ENCODE data around the gene KIAA1217.
"Not testable (repeated sequence)": the region's sequence is repeated elsewhere in the genome, so short reads cannot be mapped to it uniquely, and the experiment has no call there.

Gene KIAA1217

DNA sequence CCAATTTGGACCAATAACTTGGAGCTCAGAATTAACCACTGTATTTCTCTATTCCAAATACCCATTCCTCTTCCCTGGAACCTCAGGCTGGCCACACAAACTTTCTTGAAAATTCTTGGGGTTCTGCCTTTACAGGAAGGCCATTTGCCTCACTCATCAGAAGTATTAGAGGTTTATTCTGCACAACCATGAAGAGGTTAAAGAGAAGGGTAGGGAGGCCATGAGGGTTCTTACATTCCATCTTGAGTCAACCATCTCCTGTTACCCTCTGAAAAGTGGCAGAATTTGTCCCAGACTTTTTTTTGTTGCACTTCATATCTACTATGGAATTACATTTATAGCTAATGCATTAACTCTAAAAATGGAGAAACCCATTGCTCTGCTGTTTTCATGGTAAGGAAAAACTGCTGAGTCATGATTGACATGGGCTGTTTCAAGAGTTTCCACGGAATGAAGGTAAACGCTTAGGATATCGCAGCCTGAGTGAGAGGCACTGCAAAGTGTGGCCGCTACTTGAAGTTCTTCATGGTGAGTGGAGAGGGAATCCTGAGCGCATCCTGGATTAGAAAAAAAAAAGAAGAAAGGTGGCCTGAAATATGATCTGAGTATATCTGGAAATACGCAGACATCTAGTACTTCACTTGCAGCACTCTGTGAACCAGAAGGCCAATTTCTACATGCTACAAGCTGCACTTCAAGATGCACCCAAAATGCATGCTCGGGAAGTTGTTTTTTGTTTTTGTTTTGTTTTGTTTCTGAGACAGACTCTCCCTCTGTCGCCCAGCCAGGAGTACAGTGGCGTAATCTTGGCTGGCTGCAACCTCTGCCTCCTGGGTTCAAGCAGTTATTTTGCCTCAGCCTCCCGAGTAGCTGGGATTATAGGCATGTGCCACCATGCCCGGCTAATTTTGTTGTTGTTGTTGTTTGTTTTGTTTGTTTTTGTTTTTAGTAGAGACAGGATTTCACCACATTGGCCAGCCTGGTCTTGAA lies 83.7 kb downstream of the KIAA1217 start:
- no peak for DNase-seq

DNA sequence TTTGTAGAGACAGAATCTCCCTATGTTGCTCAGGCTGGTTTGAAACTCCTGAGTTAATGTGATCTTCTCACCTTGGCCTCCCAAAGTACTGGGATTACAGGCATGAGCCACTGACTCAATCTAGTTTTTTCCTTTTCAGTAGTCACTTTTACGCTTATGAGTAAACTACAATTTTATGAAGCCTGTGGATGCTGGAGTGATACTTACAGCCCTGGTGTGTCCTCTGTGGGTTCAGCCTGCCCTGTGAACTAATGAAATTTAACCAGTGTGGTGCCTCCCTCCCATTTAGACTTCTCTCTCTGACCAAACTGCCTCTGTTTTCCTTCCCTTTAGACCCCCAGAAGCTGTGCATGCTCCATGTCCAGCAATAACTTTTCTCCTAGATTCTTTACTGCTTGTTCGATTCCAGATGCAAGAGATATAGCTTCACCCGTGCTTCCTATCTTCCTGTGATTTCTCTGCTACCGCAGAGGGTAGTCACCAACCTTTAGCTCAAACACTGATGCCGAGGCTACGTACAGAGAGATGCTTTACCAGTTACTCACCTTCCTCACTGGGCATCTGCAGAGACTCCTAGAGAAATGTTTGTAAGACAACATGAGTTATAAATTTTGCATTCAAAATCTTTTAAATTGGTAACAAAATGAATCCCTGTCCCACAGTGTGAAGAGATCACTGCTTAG lies 90.8 kb downstream of the KIAA1217 start:
- DNase-seq, result peak; percentile 82

DNA sequence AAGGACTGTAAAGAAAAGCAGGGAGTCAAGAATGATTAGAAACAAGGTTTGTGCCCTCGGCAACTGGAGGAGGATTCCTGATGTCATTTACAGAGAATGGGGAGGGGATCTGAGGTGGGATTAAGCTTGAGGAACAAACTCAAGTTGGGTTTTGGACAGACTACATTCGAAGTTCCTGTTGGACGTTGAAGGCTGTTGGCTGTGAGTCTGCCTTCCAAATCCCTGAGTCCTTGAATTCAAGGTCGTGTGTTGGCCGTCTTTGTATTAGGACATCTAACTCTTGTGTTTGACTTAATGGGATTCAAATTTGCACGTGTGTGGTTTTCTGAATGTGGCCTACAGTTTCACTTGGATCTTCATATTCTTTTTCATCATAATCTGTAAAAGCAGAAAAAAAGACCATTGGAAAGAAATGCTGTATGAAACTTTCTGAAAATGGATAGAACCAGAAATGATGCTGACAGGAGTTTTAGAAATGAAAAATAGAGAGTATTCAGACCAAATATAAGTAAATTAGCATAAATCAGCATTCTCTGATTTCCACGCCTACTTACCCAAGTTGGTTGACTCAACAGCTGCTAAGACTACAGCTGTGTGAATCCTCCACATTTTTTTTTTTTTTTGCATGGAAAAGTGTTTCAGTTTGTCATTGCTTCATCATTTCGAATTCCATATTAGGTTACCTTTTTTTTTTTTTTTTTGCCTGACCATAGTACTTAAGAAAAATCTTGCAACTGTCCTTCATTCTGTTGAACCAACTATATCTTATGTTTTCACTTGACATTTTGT lies 94.8 kb downstream of the KIAA1217 start:
- DNase-seq, result peak; percentile 52

DNA sequence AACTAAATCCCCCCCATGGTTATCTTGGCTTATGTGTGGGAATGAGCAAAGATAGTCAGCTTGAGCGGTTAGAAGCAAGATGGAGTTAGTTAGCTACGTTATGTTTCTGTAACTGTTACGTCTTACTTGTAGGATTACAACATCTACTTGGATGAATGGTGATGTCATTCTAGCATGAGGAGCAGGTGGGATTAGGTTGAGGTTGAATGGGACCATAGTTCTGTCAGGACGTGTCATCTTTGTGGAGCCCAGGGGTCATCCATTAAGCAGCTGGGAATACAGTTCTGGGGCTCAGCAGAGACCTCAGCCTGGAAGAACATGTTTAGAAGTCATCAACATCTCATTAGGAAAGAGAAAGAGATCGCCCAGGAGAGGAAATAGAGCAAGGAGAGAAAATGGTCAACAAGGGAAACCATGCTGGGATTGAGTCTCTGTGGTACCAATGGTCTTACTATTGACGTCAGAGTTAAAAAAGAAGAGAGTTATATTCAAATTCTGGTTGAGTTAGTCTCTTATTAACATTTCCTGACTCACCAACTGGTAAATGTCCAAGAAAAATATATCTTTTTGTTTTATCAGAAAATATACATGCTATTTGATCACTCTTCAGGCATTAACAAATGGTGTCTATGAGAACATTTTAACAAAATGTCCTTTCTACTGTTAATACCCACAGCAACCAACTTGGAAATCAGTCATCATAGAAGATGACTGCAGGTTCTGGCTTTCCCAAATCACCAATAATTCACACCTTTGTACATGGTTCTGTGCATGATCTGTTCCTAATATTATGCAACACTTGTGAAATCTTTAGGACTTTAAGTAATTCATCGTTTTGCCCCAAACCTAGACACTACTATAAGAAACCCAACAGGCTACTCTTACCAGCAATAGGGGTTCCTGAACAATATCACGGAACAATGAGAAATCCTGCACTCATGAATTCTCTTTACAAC lies 96.9 kb downstream of the KIAA1217 start:
- DNase-seq, result peak; percentile 72

DNA sequence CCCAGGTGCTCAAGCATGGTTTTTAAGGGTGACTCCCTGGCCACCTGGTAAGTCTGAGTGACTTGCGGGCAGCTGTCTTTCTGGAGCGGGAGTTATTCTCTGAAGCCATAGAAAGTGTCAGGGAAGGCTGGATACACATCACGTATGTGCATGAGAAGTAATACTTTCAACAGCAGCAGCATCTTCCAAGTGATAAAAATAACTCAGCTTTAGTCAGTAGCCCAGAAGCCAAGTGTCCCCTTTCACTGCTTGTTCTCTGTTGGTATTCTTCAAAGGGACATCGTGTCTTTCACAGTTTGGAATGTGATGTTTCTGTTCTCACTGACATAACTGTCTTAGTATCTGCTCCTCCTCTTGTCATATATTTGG lies 97.6 kb downstream of the KIAA1217 start:
- peak; percentile 22 for DNase-seq

DNA sequence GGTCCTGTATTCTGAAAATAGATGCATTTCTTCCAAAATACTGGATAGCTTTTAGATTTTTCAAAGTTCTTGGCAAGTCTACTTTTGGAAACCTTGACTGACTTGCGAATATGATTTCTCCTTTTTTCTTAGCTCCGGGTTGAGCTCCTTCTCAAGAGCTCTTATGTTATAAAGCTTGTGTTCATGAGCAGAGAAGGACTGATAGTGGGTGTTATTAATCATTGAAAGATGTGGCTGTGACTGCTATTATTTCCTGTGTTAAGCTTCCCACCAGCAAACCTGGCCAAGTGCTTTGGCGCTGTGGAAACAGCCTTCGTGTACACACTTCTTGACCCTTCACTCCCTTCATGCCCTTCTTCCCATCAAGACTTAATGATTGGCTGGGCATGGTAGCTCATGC lies 98.2 kb downstream of the KIAA1217 start:
- no peak for DNase-seq

DNA sequence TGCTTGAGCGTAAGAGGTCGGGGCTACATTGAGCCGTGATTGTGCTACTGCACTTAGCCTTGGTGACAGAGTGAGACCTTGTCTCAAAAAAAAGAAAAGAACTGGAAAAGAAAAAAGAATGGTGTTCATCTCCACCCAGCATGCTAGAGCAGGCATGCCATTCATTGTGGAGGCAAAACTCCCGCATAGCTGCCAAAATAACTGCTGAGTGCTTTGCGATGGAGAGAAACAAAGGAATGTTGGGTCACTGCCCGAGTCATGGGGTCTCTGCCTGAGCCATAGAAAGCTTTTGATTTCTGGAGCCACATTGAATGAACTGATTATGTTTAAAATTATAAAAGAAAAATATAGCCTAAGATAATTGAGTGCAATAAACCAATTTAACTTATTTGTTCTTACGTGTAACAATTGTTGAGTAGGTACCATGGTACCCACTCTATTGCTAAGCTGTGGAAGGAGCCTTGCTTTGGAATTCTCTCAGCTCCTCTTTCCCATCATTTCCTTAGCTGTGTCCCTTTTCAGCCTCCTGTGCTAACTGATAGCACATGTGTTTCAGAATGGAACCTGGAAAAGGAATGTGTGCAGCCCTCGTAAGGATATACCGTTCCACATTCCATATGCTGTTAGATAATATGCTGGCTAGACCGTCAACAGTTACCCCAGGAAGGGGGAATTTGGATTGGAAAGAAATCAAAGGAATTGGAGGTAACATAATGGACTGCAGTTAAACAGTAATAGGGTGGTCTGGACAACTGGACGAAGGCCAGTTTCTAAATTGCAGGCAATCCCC lies 99.0 kb downstream of the KIAA1217 start:
- DNase-seq, result peak; percentile 71

DNA sequence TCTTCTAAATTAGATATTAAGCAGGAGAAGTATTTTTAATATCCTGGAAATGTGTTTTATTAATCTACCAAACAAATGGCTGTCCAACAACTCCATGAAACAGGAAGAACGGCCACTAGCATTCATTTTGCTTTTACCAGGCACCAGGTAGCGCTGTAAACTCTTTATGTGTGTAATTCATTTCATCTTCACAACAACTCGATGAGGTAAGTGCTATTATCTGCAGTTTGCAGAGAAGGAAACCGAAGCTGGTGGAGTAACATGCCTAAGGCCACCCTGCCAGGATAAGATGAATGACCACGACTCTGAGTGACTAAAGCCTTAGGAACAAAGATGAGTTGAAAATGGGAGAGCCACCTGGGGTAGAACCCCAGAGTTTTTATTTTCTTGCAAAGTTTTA lies 101.2 kb downstream of the KIAA1217 start:
- no peak for DNase-seq

DNA sequence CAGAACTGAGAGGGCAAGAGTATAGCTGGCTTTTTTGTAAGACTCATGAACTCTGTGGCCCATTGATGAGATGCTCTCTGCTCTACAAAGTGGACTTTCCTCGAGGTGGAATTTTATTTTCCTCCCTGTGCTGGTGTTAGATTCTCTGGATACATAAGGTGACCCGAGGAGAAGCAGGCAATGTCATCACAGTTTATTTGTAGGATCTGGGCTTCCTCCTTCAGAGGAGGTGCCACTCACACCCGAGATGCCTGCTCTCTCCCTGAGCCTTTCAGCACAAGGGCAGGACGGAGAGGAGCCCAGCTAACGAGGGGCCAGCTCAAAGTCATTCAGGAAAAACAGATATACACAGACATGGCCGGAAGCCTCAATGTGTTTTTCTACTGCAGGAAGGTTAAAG lies 103.0 kb downstream of the KIAA1217 start:
- DNase-seq, result no peak

DNA sequence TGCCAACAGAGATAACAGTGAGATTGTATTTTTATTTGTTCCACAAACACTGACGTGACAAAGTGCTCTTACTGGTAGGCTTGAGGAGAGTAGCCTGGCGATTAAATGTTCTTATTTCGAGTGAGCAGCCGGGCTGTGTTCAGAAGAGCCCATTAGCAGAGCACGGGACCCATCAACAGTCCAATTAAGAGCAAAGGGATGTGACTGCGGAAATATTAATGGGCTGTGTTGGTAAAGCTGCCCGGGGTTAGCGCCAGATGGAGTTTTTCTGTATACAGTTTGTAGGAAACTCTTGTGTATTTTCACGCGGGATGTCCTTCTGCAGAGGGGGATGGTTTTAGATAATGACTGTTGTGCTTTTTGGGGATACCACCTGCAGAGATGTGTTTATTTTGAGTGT lies 104.3 kb downstream of the KIAA1217 start:
- no peak for DNase-seq

DNA sequence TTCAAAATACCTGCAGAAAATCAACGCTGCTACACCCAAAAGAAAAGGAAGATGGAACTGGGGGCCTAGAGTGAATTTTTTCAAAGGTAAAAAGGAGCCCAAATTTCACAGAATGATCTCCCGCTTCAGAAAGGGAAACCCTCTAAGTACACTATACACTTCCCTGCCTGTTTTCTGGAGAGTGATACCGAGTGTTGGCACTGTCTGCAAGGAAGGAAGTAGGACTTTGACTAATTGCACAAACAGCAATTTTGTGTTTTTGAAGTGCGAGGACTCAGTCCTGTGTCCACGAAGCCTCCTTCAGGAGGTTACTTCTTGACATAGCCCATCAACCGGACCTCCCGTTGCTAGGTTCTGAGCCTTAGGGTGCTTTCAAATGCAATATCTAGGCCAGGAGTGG lies 106.3 kb downstream of the KIAA1217 start:
- DNase-seq, result no peak

DNA sequence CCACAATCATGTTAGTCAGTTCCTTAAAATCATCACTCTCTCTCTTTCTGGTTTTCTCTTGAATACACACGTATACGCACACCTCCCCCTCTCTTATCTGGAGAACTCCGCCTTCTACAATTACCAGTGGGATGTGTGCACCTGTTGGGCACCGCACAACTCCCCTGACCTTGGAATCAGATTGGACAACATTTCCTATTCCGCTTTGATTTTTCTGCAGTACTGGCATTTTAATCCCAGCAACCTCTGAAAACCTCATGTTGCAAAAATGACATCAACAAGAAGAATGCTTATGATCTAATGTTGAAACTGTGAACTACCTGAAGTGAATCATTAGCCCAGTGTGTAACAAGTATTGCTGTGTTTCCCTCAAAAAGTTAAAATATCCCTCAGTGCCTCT lies 109.6 kb downstream of the KIAA1217 start:
- no peak for DNase-seq

DNA sequence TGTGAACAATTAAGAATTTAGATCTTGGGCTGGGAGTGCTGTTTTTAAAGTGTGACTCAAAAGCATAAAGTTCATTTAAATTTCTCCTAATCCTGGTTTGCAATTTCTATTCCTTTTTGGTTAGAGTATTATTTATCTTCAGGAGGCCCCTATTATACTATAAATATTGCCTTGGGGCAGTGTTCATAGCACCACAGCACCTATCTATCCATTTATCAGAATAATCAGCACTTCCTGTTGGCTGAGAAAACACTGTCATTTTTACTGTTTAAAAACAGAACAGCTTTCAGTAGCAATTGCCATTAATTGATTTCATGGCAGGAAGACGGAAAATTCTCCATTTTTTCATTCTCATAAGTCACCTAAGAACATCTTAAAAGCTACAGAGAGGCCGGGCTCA lies 111.4 kb downstream of the KIAA1217 start:
- DNase-seq, result no peak

DNA sequence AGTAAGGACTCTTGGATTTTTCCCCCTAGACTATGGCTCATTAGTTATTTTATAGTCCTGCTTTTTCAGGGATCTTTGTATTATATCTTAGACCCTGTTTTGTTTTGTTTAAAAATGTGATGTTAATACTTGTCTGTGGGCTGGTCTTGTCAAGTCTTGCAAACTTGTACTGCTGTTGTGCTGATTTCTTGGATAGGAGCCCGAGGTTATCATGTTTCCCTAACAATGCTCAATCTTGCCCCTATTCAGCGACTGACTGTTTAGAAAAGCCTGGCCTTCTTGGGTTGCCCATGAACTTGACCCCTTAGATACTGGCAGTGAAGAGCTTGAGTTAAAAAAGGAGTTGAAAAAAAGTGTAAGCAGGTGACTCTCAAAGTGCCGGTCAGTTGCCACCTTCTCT lies 115.7 kb downstream of the KIAA1217 start:
- DNase-seq, result no peak

DNA sequence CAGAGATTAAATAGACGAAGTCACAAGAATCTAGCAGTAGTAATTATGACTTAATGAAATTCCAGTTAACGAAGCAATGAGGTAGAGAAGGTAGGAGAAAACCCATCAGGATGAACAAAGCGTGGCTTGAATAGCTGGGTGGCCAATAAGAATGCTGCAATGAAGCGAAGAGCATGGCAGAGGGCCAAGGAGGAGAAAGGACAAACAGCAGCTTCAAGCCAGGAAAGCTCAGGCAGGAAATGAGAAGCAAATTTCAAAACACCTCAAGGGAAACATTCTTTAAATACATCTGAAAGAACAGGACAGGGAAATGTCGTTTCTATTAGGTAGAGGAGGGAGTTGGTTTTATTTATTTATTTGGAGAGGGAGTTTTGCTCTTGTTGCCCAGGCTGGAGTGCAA lies 122.5 kb downstream of the KIAA1217 start:
- peak; percentile 73 for DNase-seq

DNA sequence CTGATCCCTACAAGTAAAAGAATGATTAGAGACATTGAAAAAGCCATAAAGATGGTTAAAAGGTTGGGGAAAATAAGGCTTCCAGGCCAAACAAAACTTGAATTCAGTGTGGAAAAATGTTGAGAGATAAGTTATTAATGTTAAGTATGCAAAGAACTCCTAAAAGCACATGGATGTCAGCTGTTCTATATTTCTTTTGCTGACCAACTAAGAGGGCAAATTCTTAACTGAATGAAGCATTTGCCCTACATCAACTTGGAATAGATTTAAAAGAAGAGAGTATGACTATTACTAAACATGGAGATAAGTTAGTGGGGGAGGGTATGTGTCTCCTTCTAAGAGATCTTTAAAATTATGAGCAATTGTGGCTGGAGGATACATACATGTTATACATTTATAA lies 124.8 kb downstream of the KIAA1217 start:
- peak; percentile 87 for DNase-seq

DNA sequence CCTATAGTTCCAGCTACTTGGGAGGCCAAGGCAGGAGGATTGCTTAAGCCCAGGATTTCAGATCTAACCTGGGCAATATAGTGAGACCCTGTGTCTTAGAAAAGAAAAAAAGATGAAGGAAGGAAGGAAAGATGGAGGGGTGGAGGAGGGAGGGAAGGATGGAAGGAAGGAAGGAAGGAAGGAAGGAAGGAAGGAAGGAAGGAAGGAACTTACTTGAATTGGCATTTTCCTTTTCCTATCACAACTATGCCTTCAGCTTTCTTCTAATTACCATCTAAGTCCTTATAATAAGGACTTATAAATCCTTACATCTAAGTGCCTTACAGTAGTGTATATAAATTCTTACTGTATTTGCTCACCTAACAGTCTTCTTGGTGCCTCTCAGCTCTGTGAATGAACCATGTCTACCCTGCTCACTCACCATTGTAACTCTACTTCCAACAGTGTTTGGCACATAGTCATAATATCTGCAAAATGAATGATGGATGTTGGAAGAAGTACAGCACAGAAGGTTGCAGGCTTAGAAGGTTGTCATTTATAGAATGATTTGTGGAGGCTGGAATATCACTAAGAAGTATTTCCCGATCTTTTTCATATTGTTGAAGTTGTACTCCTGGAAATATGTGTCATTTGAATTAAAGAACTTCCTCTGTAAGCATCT lies 125.5 kb downstream of the KIAA1217 start:
- DNase-seq, result no peak

DNA sequence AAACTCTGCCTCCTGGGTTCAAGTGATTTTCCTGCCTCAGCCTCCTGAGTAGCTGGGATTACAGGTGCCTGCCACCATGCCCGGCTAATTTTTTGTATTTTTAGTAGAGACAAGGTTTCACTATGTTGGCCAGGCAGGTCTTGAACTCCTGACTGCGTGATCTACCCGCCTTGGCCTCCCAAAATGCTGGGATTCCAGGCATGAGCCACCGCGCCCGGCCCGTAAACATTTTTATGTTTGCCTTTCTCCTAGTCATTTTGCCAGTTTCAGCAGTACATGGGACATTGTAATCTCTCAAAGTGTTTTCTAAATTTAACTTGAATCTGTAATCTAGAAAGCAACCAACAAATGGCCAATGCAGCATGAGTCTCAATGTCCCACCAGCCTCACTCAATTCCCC lies 128.8 kb downstream of the KIAA1217 start:
- DNase-seq, result not testable (repeated sequence)

DNA sequence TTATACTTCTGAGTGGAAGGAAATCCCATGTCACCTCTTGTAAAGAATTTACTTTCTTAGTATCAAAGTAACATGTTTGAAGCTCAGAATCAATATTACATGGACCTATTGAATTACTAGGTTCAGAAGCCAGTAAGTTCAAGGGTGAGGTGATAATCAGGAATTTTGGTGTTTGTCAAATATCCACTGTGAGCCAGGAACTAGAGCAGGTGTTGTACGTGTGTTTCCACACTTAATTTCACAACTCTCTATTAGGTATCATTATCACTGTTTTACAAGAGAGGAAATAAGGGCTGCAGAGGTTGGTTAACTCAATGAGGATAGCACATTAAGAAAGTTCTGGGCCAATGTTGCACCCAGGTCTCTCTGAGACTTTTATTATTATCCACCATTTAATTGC lies 130.4 kb downstream of the KIAA1217 start:
- no peak for DNase-seq

DNA sequence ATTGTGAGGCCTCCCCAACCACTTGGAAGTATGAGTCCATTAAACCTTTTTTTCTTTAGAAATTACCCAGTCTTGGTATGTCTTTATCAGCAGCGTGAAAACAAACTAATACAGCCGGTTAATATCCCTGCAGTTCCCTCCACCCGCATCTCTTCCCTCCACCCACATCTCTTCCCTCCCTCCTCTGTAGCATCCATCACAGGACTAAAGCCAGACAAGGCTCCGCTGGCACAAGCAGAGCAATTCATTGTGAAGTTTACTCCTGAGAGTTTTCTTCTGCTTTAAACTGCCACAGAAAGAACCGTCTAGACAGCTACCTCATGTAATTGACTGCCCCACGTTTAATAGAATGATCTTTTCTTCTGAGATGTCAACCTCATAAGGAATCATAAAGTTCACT lies 131.5 kb downstream of the KIAA1217 start:
- DNase-seq, result no peak

DNA sequence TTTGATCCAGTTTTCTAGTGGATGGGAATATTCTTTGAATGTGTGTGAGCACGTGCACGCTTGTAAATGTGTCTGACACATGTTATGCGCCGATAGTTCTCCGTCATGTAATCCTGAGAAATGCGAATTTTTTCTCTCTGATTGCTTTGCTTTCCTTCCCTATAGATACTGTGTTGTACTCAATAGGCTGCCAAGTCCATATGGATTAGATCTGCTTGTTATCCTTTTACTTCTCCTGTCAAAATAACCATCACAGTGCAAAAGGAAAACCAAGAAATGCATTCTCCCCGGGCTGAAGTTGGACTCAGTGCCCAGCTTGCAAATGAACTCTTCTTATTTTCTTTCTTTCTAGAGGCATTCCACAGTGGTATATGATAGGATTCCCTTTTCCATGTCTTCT lies 131.9 kb downstream of the KIAA1217 start:
- DNase-seq, result peak; percentile 56
